ENCODE measurements around the gene LRRC4C. TPM values are rescaled to one million over a fixed set of nuclear protein-coding genes. Genes with fewer than 3 reads are reported as not detected.

Gene LRRC4C
- total RNA-seq, 1 experiment from 2014 or later = 0.15 TPM

- CTCF ChIA-PET = no interaction called here
- DNase-seq (ENCODE audit: low read depth, low spot score) (no peak), ATAC-seq (no peak)
- Histone ChIP-seq H3K9me3 (ENCODE audit: control insufficient read depth, insufficient read depth, low read depth, low read length) (no peaks in the 10 kb centered on the region), H3K27me3 (ENCODE audit: control insufficient read depth, insufficient read depth, low read length) (no peaks in the 10 kb centered on the region), H3K27ac (ENCODE audit: low read length) (no peak overlapping the region), H3K4me3 (ENCODE audit: low read depth in 2 of 2, low read length in 2 of 2) (no peak overlapping the region), H3K4me1 (ENCODE audit: control insufficient read depth, insufficient read depth, low read length) (no peaks in the 10 kb centered on the region), H3K36me3 (ENCODE audit: control insufficient read depth, insufficient read depth, low read length) (no peaks in the 10 kb centered on the region)
- POLR2A ChIA-PET = no interaction called here
- BruUV-seq (replicated peaks) = no TSS peak
- TF ChIP-seq, protein P1, sequence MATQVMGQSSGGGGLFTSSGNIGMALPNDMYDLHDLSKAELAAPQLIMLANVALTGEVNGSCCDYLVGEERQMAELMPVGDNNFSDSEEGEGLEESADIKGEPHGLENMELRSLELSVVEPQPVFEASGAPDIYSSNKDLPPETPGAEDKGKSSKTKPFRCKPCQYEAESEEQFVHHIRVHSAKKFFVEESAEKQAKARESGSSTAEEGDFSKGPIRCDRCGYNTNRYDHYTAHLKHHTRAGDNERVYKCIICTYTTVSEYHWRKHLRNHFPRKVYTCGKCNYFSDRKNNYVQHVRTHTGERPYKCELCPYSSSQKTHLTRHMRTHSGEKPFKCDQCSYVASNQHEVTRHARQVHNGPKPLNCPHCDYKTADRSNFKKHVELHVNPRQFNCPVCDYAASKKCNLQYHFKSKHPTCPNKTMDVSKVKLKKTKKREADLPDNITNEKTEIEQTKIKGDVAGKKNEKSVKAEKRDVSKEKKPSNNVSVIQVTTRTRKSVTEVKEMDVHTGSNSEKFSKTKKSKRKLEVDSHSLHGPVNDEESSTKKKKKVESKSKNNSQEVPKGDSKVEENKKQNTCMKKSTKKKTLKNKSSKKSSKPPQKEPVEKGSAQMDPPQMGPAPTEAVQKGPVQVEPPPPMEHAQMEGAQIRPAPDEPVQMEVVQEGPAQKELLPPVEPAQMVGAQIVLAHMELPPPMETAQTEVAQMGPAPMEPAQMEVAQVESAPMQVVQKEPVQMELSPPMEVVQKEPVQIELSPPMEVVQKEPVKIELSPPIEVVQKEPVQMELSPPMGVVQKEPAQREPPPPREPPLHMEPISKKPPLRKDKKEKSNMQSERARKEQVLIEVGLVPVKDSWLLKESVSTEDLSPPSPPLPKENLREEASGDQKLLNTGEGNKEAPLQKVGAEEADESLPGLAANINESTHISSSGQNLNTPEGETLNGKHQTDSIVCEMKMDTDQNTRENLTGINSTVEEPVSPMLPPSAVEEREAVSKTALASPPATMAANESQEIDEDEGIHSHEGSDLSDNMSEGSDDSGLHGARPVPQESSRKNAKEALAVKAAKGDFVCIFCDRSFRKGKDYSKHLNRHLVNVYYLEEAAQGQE (IDR thresholded peaks at IDR 0.05; ENCODE audit: insufficient read depth in 1 of 2, low read depth in 2 of 2, low read length in 1 of 2) = no peak
- no peak for TF ChIP-seq SIN3A (IDR thresholded peaks at IDR 0.05; ENCODE audit: borderline replicate concordance, insufficient read depth, low read depth, low read length)
- no peak for TF ChIP-seq CTCF (IDR thresholded peaks at IDR 0.05)
- no peak for TF ChIP-seq POLR2AphosphoS5 (IDR thresholded peaks at IDR 0.05; ENCODE audit: low read depth, low read length)
- no peak for TF ChIP-seq TCF7L2 (IDR thresholded peaks at IDR 0.05; ENCODE audit: low read depth, low read length)
- intact Hi-C loops (cut with micrococcal nuclease; ENCODE audit: unreplicated experiment) (no loop called here), in situ Hi-C loops (cut with HindIII; ENCODE audit: low pct_unique_long_range_greater_than_20kb, low sequenced_read_pairs) (no loop called here)
Observed at GRCh38 chr11:41010361-41011050, 448.9 kb downstream of the LRRC4C start.

GRCh38 chr11:41005986-41006385 is 453.5 kb downstream of the LRRC4C start:
- Histone ChIP-seq H3K36me3 (ENCODE audit: control insufficient read depth, insufficient read depth, low read length) (no peaks in the 10 kb centered on the region), H3K4me3 (ENCODE audit: low read depth in 2 of 2, low read length in 2 of 2) (no peak overlapping the region), H3K27me3 (ENCODE audit: control insufficient read depth, insufficient read depth, low read length) (no peaks in the 10 kb centered on the region), H3K4me1 (ENCODE audit: control insufficient read depth, insufficient read depth, low read length) (no peaks in the 10 kb centered on the region), H3K9me3 (ENCODE audit: control insufficient read depth, insufficient read depth, low read depth, low read length) (no peaks in the 10 kb centered on the region), H3K27ac (ENCODE audit: low read length) (no peak overlapping the region)
- ChIA-PET POLR2A (no interaction called here), CTCF (no interaction called here)
- intact Hi-C loops (cut with micrococcal nuclease; ENCODE audit: unreplicated experiment) = no loop called here
- DNase-seq (ENCODE audit: low read depth, low spot score) = no peak
- in situ Hi-C loops (cut with HindIII; ENCODE audit: low pct_unique_long_range_greater_than_20kb, low sequenced_read_pairs) = no loop called here
- no TSS peak for BruUV-seq (replicated peaks)
- no peak for ATAC-seq
- no peak for TF ChIP-seq CTCF (IDR thresholded peaks at IDR 0.05)

Measured in Panc1 (cell line).